ENCODE results near the gene ARHGEF17.

DNA sequence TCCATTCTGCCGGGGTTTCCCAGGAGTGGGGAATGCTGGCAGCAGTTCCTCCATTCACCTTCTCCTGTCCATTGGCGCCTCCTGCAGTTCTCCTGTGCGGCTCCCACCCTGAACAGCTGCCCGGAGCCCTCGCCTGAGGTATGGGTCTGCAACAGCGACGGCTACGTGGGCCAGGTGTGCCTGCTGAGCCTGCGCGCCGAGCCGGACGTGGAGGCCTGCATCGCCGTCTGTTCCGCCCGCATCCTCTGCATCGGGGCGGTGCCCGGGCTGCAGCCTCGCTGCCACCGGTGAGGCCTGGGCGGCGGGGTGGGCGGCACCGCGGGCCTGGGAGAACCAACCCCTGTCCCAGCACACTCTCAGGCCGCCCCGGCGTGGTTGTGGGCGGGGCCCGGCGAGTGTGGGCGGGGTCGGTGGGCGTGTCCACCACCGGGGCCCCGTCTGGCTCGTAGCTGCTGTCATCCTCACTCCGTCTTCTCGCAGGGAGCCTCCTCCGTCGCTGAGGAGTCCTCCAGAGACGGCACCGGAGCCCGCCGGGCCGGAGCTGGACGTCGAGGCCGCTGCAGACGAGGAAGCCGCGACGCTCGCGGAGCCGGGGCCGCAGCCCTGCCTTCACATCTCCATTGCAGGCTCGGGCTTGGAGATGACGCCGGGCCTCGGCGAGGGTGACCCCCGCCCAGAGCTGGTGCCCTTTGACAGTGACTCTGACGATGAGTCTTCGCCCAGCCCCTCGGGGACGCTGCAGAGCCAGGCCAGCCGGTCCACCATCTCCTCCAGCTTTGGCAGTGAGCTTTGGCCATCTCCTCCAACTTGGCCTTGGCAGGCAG lies 54.1 kb downstream of the ARHGEF17 start:
- TF ChIP-seq, protein P1, sequence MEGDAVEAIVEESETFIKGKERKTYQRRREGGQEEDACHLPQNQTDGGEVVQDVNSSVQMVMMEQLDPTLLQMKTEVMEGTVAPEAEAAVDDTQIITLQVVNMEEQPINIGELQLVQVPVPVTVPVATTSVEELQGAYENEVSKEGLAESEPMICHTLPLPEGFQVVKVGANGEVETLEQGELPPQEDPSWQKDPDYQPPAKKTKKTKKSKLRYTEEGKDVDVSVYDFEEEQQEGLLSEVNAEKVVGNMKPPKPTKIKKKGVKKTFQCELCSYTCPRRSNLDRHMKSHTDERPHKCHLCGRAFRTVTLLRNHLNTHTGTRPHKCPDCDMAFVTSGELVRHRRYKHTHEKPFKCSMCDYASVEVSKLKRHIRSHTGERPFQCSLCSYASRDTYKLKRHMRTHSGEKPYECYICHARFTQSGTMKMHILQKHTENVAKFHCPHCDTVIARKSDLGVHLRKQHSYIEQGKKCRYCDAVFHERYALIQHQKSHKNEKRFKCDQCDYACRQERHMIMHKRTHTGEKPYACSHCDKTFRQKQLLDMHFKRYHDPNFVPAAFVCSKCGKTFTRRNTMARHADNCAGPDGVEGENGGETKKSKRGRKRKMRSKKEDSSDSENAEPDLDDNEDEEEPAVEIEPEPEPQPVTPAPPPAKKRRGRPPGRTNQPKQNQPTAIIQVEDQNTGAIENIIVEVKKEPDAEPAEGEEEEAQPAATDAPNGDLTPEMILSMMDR (IDR thresholded peaks at IDR 0.05), result no peak
- TF ChIP-seq RFX5 (IDR thresholded peaks at IDR 0.05) (no peak), POLR2AphosphoS2 (conservative IDR thresholded peaks at IDR 0.05; ENCODE audit: low read length) (no peak), EP300 (IDR thresholded peaks at IDR 0.05) (no peak), MAZ (IDR thresholded peaks at IDR 0.05; ENCODE audit: borderline replicate concordance, low read depth, low read length) (no peak), NR3C1 (IDR thresholded peaks at IDR 0.05) (no peak), MAFK (IDR thresholded peaks at IDR 0.05; ENCODE audit: partially characterized antibody) (no peak), POLR2A (IDR thresholded peaks at IDR 0.05; ENCODE audit: low read length) (no peak), CBX8 (IDR thresholded peaks at IDR 0.05) (no peak), ZSCAN20 (CRISPR knock-in tag; IDR thresholded peaks at IDR 0.05) (no peak), MYC (IDR thresholded peaks at IDR 0.05; ENCODE audit: borderline replicate concordance, low read length) (no peak)
- TF ChIP-seq, protein P2, sequence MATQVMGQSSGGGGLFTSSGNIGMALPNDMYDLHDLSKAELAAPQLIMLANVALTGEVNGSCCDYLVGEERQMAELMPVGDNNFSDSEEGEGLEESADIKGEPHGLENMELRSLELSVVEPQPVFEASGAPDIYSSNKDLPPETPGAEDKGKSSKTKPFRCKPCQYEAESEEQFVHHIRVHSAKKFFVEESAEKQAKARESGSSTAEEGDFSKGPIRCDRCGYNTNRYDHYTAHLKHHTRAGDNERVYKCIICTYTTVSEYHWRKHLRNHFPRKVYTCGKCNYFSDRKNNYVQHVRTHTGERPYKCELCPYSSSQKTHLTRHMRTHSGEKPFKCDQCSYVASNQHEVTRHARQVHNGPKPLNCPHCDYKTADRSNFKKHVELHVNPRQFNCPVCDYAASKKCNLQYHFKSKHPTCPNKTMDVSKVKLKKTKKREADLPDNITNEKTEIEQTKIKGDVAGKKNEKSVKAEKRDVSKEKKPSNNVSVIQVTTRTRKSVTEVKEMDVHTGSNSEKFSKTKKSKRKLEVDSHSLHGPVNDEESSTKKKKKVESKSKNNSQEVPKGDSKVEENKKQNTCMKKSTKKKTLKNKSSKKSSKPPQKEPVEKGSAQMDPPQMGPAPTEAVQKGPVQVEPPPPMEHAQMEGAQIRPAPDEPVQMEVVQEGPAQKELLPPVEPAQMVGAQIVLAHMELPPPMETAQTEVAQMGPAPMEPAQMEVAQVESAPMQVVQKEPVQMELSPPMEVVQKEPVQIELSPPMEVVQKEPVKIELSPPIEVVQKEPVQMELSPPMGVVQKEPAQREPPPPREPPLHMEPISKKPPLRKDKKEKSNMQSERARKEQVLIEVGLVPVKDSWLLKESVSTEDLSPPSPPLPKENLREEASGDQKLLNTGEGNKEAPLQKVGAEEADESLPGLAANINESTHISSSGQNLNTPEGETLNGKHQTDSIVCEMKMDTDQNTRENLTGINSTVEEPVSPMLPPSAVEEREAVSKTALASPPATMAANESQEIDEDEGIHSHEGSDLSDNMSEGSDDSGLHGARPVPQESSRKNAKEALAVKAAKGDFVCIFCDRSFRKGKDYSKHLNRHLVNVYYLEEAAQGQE (IDR thresholded peaks at IDR 0.05), result no peak
- TF ChIP-seq, protein P3, sequence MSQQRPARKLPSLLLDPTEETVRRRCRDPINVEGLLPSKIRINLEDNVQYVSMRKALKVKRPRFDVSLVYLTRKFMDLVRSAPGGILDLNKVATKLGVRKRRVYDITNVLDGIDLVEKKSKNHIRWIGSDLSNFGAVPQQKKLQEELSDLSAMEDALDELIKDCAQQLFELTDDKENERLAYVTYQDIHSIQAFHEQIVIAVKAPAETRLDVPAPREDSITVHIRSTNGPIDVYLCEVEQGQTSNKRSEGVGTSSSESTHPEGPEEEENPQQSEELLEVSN (IDR thresholded peaks at IDR 0.05; ENCODE audit: borderline replicate concordance, low read depth), result no peak

Measured in A549 (cell line).